ENCODE data around the gene SEPSECS. TPM values are rescaled to one million over a fixed set of nuclear protein-coding genes. Genes with fewer than 3 reads are reported as not detected.

SEPSECS gene
- total and polyA plus RNA-seq, 9 of the 15 experiments (the other 6 are each of a cell fraction or from before 2014, with no cell fraction given), result 3.9 to 17.2 (median 7.9) TPM

GRCh38 chr4:25159837-25160713, at the start of gene SEPSECS (continued):
- no peak for TF ChIP-seq KDM2B (CRISPR knock-in tag; IDR thresholded peaks at IDR 0.05)
- no peak for TF ChIP-seq TFE3 (CRISPR knock-in tag; IDR thresholded peaks at IDR 0.05)
- no peak for TF ChIP-seq E2F5 (CRISPR knock-in tag; IDR thresholded peaks at IDR 0.05)
- TF ChIP-seq ZNF830 (CRISPR knock-in tag; IDR thresholded peaks at IDR 0.05), result no peak

- H3K9me3 ChIP-seq (replicated peaks; ENCODE audit: control insufficient read depth, insufficient read depth, low read depth, low read length), result no peaks in the 10 kb centered on the region; the same call in 1 of the 2 replicates
- H3K4me1 ChIP-seq (replicated peaks in 1 of 2; ENCODE audit: control insufficient read depth in 2 of 2, insufficient read depth in 2 of 2, low read length in 2 of 2), result no peaks in the 10 kb centered on the region; a peak in 1 of 5 replicates
- H3K27me3 ChIP-seq (ENCODE audit: control insufficient read depth in 2 of 2, insufficient read depth in 2 of 2, low read length in 2 of 2), result no peaks in the 10 kb centered on the region; a peak in 1 of 5 replicates
- no peak overlapping the region for H3K4me3 ChIP-seq
- BruUV-seq (replicated peaks), result no TSS peak
- in situ Hi-C loops (cut with MboI), result no loop called here
- H2AFZ ChIP-seq (ENCODE audit: low read depth, low read length), result no peak overlapping the region
- no peaks in the 10 kb centered on the region for H4K20me1 ChIP-seq (replicated peaks; ENCODE audit: control insufficient read depth, insufficient read depth, low read length)
- intact Hi-C loops (cut with micrococcal nuclease), result no loop called here
- no peaks in the 10 kb centered on the region for H3K9me1 ChIP-seq (ENCODE audit: control insufficient read depth, insufficient read depth, low read length)
- CTCF ChIA-PET (ENCODE audit: low intra/inter-chr PET ratio), result no interaction called here
- ATAC-seq, result no peak
- 21% methylated on average over 1 of the region's 1 CpG for WGBS (ENCODE audit: insufficient coverage, low coverage, missing lambda C conversion rate)
- H3K79me2 ChIP-seq (ENCODE audit: control insufficient read depth, insufficient read depth, low read length), result no peaks in the 10 kb centered on the region
- H3K27ac ChIP-seq (ENCODE audit: extremely low read depth, low read depth, low read length), result no peak overlapping the region
- DNase-seq (ENCODE audit: extremely low read depth in 1 of 4, low spot score in 3 of 4), result no peak
- H3K36me3 ChIP-seq (ENCODE audit: control insufficient read depth, insufficient read depth, low read length), result no peaks in the 10 kb centered on the region
- H3K9ac ChIP-seq (ENCODE audit: insufficient read depth in 1 of 2, low read depth in 2 of 2, low read length in 2 of 2), result no peak overlapping the region
- no peak overlapping the region for H3K4me2 ChIP-seq (ENCODE audit: insufficient read depth, low read length)
- POLR2A ChIA-PET, result interaction anchor here (1.1 kb wide), 1 partner anchor 9 kb away, joined by 3 read pairs; no protein-coding TSS in a partner anchor
- FAIRE-seq, result no peak
- no peak for TF ChIP-seq PHB2 (IDR thresholded peaks at IDR 0.05; ENCODE audit: low read depth)
- TF ChIP-seq ZNF282 (CRISPR knock-in tag; IDR thresholded peaks at IDR 0.05), result no peak
- TF ChIP-seq SIX5 (IDR thresholded peaks at IDR 0.05; ENCODE audit: borderline replicate concordance in 1 of 2, insufficient read depth in 1 of 2, low read depth in 1 of 2, low read length in 2 of 2), result no peak
- no peak for TF ChIP-seq POLR2G (IDR thresholded peaks at IDR 0.05; ENCODE audit: low read depth, low read length)
Measured at GRCh38 chr4:25209702-25210101, 49.5 kb upstream of the SEPSECS start.
